K562 (cell line): ENCODE measurements around the gene MATN4. TPM values are rescaled to one million over a fixed set of nuclear protein-coding genes. Genes with fewer than 3 reads are reported as not detected.
A peak's percentile ranks its signal among the peaks of the same experiment; 100 is the strongest.

Experiments used
- CBFA2T3 ChIP-seq: fragments of 450-650 bp; IDR thresholded peaks from 2 replicates; pipeline ENCODE4 v1.6.1; 2017
- HNRNPL ChIP-seq: fragments of 200-400 bp; formaldehyde crosslinking; IDR thresholded peaks from 2 replicates; pipeline ENCODE4 v1.6.1; 2017; ENCODE audit warnings: low read depth, mild to moderate bottlenecking, low read length
- L3MBTL2 ChIP-seq: fragments of 450-650 bp; IDR thresholded peaks from 2 replicates; pipeline ENCODE4 v1.6.1; 2016; ENCODE audit warnings: mild to moderate bottlenecking, moderate library complexity
- LCOR ChIP-seq: sonication (generic); formaldehyde crosslinking; IDR thresholded peaks from 2 replicates; pipeline ENCODE4 v1.8.0; 2022; ENCODE audit warnings: mild to moderate bottlenecking, missing genetic modification reagents
- MCM5 ChIP-seq: fragments of 450-650 bp; IDR thresholded peaks from 2 replicates; pipeline ENCODE4 v1.6.1; 2016; ENCODE audit warnings: low read depth
- PCBP1 ChIP-seq: fragments of 200-400 bp; formaldehyde crosslinking; IDR thresholded peaks from 2 replicates; pipeline ENCODE4 v1.6.1; 2018; ENCODE audit warnings: mild to moderate bottlenecking, low read depth, low read length; ENCODE audit not compliant: poor library complexity, severe bottlenecking
- RAD21 ChIP-seq, 2 experiments: fragments of 250-450 bp in 1 of 2; fragments of 450-650 bp in 1 of 2; sonication (Bioruptor Pico) in 1 of 2; formaldehyde crosslinking in 1 of 2; IDR thresholded peaks in 1 of 2; conservative IDR thresholded peaks in 1 of 2; 2 replicates each; pipeline versions ENCODE4 v1.4.0 to v1.8.0; 2020 to 2022; ENCODE audit warnings: mild to moderate bottlenecking in 2 of 2, moderate library complexity in 1 of 2
- RB1 ChIP-seq: fragments of 450-650 bp; IDR thresholded peaks from 2 replicates; pipeline ENCODE4 v1.6.1; 2017; ENCODE audit warnings: low read depth, mild to moderate bottlenecking
- RFX5 ChIP-seq: IDR thresholded peaks from 2 replicates; pipeline ENCODE4 v1.6.1; 2011; ENCODE audit warnings: low read depth, mild to moderate bottlenecking, improper control_type of control experiment, low read length
- SAFB ChIP-seq: fragments of 200-400 bp; formaldehyde crosslinking; IDR thresholded peaks from 2 replicates; pipeline ENCODE4 v1.6.1; 2017; ENCODE audit warnings: low read depth, low read length, borderline replicate concordance
- SMC3 ChIP-seq: conservative IDR thresholded peaks from 2 replicates; pipeline ENCODE4 v1.6.1; 2011; ENCODE audit warnings: low read depth, low read length, improper control_type of control experiment; ENCODE audit not compliant: insufficient read depth
- TBP ChIP-seq: optimal IDR thresholded peaks from 2 replicates; pipeline ENCODE3; 2011; ENCODE audit warnings: low read depth, low read length, improper control_type of control experiment
- ZNF143 ChIP-seq: sonication (generic); formaldehyde crosslinking; IDR thresholded peaks from 2 replicates; pipeline ENCODE4 v1.9.0; 2022; ENCODE audit warnings: mild to moderate bottlenecking, missing genetic modification reagents
- ZNF263 ChIP-seq: sonication (generic); formaldehyde crosslinking; IDR thresholded peaks from 2 replicates; pipeline ENCODE4 v1.8.0; 2022; ENCODE audit warnings: mild to moderate bottlenecking, missing genetic modification reagents, borderline replicate concordance
- ZNF785 ChIP-seq: fragments of 250-450 bp; sonication (Bioruptor Pico); IDR thresholded peaks from 2 replicates; pipeline ENCODE4 v1.4.0; 2020; ENCODE audit warnings: mild to moderate bottlenecking
- polyA plus RNA-seq, 8 experiments: library from polyadenylated mRNA; depleted of rRNA in 4 of 8; stranded (reverse) in 5 of 8; unstranded in 3 of 8; fragments of >200 nt; fragmentation: Nextera tagmentation in 2 of 8; fragmentation: Illumina TruSeq in 1 of 8; extraction: Ambion mirVana in 2 of 8; extraction: Trizol in 1 of 8; gene quantifications; 2 replicates each; pipeline versions ENCODE4 v1.2.1 to v1.2.3, GENCODE V29; 2011 to 2014; ENCODE audit warnings: inconsistent platforms in 1 of 8, missing spikeins in 1 of 8
- total RNA-seq, 7 experiments: library from RNA; depleted of rRNA in 6 of 7; stranded (reverse); fragments of >200 nt in 6 of 7; fragmentation: Illumina TruSeq in 2 of 7; extraction: Trizol in 2 of 7; gene quantifications; 2 replicates each; pipeline versions ENCODE4 v1.2.1 to v1.2.3, GENCODE V29; 2011 to 2021; ENCODE audit warnings: low replicate concordance in 1 of 7
- TF ChIP-seq, protein P1 (sequence below): fragments of 450-650 bp; IDR thresholded peaks from 2 replicates; pipeline ENCODE4 v1.6.1; 2016; ENCODE audit warnings: antibody characterized with exemption
- TF ChIP-seq, protein P2 (sequence below): sonication (generic); formaldehyde crosslinking; IDR thresholded peaks from 2 replicates; pipeline ENCODE4 v1.8.1; 2023; ENCODE audit warnings: mild to moderate bottlenecking, missing genetic modification reagents
- TF ChIP-seq, protein P3 (sequence below): fragments of 450-650 bp; IDR thresholded peaks from 2 replicates; pipeline ENCODE4 v1.7.1; 2018; ENCODE audit warnings: mild to moderate bottlenecking, low read depth; ENCODE audit not compliant: partially characterized antibody
- TF ChIP-seq, protein P4 (sequence below), 2 experiments: IDR thresholded peaks; 2 replicates each; pipeline ENCODE4 v1.6.1; 2011; ENCODE audit warnings: borderline replicate concordance in 1 of 2, control low read depth in 1 of 2, low read depth in 1 of 2, low read length in 1 of 2, mild to moderate bottlenecking in 1 of 2, mixed read lengths in 1 of 2, moderate library complexity in 1 of 2; ENCODE audit not compliant: insufficient read depth in 1 of 2, insufficient read length in 1 of 2, poor library complexity in 1 of 2, severe bottlenecking in 1 of 2; ENCODE audit errors: extremely low read depth in 1 of 2

MATN4 gene
- total and polyA plus RNA-seq, 9 of the 15 experiments (the other 6 are each of a cell fraction or from before 2014, with no cell fraction given), result 0.09 TPM; not detected in 8

DNA sequence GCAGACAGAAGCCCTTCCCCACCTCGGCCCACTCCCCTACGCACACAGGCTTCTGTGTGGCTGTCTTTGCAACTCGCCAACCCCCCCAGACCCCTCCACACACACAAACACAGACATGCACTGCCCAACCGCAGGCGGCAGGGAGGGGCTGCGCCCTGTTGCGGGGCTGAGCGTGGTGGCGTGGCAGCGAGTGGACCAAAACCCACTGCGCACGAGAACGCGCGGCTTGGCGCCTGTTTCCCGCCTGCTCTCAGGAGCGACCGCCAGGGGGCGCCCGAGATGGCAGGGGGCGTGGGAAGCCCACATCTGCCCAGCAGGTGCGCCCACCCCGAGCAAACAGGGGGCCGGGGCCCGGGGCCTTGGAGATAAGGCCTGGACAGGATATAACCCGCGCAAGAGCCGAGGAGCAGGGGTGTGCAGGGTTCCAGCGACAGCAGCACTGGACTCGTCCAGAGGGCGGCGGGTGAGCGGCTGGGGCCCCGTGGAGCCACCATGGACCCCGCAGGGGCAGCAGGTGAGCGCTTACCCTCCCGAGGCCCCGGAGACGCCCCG, 1.6 kb downstream of the MATN4 start, which contains the start of gene RBPJL (continued):
- TF ChIP-seq, protein P1, sequence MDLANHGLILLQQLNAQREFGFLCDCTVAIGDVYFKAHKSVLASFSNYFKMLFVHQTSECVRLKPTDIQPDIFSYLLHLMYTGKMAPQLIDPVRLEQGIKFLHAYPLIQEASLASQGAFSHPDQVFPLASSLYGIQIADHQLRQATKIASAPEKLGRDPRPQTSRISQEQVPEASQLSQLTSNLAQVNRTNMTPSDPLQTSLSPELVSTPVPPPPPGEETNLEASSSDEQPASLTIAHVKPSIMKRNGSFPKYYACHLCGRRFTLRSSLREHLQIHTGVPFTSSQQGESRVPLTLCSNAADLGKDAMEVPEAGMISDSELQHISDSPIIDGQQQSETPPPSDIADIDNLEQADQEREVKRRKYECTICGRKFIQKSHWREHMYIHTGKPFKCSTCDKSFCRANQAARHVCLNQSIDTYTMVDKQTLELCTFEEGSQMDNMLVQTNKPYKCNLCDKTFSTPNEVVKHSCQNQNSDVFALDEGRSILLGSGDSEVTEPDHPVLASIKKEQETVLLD, result 0 out of 2 replicates have a peak, but pooled peaks have one; percentile 58
- TF ChIP-seq, protein P2, sequence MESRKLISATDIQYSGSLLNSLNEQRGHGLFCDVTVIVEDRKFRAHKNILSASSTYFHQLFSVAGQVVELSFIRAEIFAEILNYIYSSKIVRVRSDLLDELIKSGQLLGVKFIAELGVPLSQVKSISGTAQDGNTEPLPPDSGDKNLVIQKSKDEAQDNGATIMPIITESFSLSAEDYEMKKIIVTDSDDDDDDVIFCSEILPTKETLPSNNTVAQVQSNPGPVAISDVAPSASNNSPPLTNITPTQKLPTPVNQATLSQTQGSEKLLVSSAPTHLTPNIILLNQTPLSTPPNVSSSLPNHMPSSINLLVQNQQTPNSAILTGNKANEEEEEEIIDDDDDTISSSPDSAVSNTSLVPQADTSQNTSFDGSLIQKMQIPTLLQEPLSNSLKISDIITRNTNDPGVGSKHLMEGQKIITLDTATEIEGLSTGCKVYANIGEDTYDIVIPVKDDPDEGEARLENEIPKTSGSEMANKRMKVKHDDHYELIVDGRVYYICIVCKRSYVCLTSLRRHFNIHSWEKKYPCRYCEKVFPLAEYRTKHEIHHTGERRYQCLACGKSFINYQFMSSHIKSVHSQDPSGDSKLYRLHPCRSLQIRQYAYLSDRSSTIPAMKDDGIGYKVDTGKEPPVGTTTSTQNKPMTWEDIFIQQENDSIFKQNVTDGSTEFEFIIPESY (CRISPR knock-in tag), result peak; percentile 30; the same call in 1 of the 2 replicates
- TF ChIP-seq TBP, result no peak
- TF ChIP-seq RFX5, result no peak
- no peak for TF ChIP-seq LCOR (CRISPR knock-in tag)
- no peak for TF ChIP-seq ZNF785 (CRISPR knock-in tag)
- TF ChIP-seq RAD21 (CRISPR knock-in tag; conservative IDR thresholded peaks at IDR 0.05 in 1 of 2, IDR thresholded peaks at IDR 0.05 in 1 of 2), result peak in 1 of 2 experiments; percentile 39; a peak in 2 of 4 replicates
- 0 out of 2 replicates have a peak, but pooled peaks have one; percentile 7 for TF ChIP-seq CBFA2T3
- peak; percentile 25; the same call in 1 of the 2 replicates for TF ChIP-seq HNRNPL
- peak; percentile 38; the same call in 1 of the 2 replicates for TF ChIP-seq ZNF263
- TF ChIP-seq RB1, result peak; percentile 95
- TF ChIP-seq, protein P3, sequence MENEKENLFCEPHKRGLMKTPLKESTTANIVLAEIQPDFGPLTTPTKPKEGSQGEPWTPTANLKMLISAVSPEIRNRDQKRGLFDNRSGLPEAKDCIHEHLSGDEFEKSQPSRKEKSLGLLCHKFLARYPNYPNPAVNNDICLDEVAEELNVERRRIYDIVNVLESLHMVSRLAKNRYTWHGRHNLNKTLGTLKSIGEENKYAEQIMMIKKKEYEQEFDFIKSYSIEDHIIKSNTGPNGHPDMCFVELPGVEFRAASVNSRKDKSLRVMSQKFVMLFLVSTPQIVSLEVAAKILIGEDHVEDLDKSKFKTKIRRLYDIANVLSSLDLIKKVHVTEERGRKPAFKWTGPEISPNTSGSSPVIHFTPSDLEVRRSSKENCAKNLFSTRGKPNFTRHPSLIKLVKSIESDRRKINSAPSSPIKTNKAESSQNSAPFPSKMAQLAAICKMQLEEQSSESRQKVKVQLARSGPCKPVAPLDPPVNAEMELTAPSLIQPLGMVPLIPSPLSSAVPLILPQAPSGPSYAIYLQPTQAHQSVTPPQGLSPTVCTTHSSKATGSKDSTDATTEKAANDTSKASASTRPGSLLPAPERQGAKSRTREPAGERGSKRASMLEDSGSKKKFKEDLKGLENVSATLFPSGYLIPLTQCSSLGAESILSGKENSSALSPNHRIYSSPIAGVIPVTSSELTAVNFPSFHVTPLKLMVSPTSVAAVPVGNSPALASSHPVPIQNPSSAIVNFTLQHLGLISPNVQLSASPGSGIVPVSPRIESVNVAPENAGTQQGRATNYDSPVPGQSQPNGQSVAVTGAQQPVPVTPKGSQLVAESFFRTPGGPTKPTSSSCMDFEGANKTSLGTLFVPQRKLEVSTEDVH, result peak; percentile 47
- TF ChIP-seq PCBP1, result peak; percentile 49
- TF ChIP-seq L3MBTL2, result peak; percentile 68
- TF ChIP-seq ZNF143 (CRISPR knock-in tag), result no peak
- peak; percentile 87 for TF ChIP-seq SAFB
- TF ChIP-seq SMC3, result peak; percentile 55
- TF ChIP-seq, protein P4, sequence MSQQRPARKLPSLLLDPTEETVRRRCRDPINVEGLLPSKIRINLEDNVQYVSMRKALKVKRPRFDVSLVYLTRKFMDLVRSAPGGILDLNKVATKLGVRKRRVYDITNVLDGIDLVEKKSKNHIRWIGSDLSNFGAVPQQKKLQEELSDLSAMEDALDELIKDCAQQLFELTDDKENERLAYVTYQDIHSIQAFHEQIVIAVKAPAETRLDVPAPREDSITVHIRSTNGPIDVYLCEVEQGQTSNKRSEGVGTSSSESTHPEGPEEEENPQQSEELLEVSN (IDR thresholded peaks at IDR 0.05; ENCODE audit: borderline replicate concordance in 1 of 2, extremely low read depth in 1 of 2, insufficient read depth in 1 of 2, insufficient read length in 1 of 2, low read depth in 1 of 2, low read length in 1 of 2, poor library complexity in 1 of 2, severe bottlenecking in 1 of 2), result peak; percentile 57 to 95
- no peak for TF ChIP-seq MCM5
